HG03521 (cell line): ENCODE data around the gene TMC3.
"Not testable (repeated sequence)": the region's sequence is repeated elsewhere in the genome, so short reads cannot be mapped to it uniquely, and the experiment has no call there.

ENCODE experiments used
- ATAC-seq: cut with Tn5 transposase; IDR thresholded peaks from one replicate; pipeline ENCODE4 v1.9.1; 2021; ENCODE audit warnings: mild to moderate bottlenecking, moderate library complexity; ENCODE audit not compliant: unreplicated experiment

TMC3 gene

DNA sequence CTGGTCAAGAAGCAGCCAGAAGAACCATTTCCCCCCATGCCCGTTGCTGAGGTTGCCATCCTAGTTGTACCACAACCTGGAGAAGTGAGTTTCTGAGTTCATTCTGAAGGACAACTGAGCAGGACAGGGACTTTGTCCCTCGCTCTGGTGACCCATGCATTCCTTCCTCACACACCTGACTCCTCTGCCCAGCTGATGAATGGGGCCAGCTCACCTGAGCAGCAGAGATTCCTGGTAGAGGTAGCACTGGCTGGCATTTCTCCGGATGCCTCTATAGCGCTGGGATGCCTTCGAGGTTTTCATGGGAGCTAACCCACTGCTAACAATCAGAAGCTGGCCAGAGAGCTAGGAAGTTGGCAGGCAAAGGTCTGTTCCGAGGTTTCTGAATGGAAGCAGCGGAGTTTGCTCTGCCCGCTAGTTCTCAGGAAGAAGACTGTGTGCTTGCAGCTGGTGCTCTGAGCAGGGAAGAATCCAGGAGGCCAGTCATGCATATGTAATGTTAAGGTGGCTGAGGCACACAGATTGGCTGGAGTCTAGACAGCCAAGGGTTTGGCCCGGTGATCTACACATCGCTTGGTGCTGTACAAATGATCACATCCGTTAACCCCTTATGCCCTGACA lies at the start of gene TMC3:
TSS of gene TMC3 (minus strand) at position 439 of the 621 bp plus-strand sequence. CDS start at position 303, 136 bp downstream.
- no peak for ATAC-seq

DNA sequence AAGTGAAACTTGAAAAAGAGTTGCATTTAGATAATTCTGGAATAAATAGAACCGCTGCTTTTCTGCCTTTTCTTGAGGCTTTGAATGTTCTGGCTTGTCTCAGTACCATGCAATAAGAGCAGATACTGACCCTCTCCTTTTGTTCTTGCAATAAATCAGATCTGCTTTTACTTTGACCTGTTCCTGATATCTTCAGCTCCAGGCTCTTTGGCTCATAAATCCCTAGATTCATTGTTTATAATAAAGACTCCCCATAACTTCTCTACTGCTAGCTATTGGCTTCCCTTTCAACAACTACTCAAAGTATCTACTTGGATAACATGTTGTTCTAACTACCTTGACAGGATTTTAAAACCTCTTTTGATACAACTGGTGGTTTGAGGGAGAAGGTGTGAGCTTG lies 47.4 kb upstream of the TMC3 start:
- ATAC-seq = no peak

DNA sequence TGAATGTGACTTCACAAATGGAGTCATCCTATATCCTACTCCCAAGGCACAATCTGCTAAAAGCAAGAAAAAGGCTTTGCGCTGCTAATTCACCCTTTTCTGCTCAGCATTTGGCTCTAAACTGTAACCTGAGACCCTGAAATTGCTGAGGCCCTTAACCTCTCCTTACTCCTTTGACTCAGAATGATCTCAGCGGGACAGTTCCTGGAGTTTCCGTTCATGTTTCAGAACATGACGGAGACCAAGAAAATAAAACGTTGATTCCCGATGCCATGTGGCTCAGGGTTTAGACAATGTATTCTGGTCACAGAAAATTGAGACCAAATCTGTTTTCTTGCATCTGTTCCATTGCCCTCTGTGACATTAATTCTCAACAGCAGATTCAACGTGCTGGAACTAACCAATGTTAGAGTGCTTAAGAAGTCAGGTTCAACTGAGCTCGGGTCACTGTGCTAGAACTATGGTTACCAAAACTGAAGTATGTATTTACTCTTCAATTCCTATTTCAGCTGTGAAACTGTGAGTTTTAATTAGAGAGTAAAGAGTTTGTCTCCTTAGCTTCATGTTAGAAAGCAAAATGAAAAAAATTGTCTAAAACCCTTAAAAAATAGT lies 45.4 kb upstream of the TMC3 start:
- no peak for ATAC-seq

DNA sequence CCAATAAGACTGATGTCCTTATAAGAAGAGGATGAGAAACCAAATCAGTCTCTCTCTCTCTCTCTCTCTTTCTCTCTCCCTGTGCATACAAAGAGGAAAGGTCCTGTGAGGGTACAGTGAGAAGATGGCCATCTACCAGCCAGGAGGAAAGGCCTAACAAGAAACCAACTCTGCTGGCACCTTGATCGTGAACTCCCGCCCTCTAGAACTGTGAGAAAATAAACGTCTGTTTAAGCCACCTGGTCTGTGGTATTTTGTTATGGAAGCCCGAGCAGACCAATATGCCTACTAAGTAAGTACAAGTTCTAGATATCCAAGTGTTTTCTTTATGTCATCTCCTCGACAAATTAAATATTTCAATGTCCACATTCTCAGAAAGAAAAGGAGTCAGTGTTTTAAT lies 44.9 kb upstream of the TMC3 start:
- no peak for ATAC-seq

DNA sequence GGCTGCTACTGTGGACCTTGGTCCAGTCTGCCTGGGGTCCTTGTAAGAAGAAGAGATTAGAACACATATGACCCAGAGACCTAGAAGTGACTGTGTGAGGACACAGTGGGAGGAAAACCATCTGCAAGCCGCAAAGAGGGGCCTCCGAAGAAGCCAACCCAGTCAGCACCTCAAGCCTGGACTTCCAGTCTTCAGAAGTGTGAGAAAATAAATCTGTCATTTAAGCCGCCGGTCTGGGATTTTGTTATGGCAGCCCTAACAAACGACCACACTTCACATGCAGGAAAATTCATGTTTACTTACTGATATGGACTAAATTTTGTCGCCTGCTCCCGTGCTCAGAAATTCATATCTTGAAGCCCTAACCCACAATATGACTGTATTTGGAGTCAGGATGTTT lies 44.4 kb upstream of the TMC3 start:
- ATAC-seq = no peak

DNA sequence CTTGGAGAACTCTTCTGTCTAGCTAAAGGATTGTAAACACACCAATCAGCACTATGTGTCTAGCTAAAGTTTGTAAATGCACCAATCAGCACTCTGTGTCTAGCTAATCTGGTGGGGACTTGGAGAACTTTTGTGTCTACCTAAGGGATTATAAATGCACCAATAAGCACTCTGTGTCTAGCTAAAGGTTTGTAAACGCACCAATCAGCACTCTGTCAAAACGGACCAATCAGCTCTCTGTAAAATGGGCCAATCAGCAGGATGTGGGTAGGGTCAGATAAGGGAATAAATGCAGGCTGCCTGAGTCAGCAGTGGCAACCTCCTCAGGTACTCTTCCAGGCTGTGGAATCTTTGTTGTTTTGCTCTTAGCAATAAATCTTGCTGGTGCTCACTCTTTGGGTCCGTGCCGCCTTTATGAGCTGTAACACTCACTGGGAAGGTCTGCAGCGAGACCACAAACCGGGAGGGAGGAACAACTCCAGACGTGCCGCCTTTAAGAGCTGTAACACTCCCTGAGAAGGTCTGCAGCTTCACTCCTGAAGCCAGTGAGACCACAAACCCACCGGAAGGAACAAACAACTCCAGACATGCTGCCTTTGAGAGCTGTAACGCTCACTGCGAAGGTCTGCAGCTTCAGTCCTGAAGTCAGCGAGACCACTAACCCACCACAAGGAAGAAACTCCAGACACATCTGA lies 40.4 kb upstream of the TMC3 start:
- not testable (repeated sequence) for ATAC-seq

DNA sequence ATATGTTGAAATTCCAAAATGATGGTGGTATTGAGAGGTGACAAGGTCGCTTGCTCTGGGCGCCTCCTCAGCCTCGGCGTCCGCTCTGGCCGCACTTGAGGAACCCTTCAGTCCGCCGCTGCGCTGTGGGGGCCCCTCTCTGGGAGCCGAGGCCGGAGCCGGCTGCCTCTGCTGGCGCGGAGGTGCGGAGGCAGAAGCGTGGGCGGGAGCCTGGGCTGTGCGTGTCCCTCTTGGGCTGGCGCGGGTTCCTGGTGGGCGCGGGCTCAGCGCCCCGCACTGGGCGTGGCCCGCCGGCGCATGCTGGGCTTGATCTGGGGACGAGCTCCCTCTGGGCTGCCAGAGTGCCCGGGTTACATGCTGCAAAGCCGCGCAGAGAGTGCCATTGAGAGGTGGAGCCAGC lies 39.8 kb upstream of the TMC3 start:
- no peak for ATAC-seq

DNA sequence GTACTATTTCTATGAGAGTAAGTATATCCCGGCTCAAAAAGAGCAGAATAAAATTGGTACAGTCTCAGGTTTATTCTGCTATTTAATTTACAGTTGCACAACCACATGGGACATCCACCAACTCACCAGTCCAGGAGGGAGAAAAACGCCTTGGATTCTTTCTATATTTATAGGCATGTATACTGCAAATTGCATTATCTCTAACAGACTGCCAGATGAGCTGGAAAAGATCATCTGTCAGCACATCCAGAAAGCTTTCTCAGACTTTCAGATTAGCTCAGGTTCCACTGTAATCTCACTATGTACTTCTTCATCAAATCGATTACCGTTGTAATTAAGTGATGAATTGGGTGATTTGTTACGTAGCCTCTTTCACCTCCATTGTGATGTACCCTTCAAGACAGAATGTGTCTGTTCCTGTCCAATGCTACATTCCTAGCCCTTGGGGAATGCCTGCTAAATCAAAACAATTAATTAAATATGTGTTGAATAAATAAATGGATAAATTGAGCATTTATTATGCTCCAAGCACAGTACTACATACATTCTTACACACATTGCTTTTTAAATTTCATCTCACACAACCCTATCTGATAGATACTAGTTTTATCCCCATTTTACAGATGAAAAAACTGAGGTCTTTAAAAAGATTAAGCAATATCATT lies 38.1 kb upstream of the TMC3 start:
- ATAC-seq = no peak

DNA sequence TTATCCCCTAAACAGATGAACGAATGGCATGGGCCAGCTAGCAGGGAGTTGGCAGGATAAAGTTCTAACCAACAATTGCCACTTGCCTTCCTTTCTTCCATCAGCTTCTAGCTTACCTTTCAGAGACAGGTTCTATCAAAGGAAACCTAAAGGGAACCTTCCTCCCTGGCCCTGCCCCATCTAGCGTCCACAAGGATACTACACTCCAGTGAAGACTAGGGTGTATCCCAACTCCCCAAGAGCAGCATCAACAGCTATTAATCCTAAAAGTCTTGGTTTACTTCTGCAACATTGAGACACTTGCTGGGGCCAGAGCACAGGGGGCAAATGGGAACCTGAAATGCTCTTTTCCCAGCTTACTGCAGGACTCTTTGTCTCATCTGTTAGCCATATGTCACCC lies 37.0 kb upstream of the TMC3 start:
- no peak for ATAC-seq

DNA sequence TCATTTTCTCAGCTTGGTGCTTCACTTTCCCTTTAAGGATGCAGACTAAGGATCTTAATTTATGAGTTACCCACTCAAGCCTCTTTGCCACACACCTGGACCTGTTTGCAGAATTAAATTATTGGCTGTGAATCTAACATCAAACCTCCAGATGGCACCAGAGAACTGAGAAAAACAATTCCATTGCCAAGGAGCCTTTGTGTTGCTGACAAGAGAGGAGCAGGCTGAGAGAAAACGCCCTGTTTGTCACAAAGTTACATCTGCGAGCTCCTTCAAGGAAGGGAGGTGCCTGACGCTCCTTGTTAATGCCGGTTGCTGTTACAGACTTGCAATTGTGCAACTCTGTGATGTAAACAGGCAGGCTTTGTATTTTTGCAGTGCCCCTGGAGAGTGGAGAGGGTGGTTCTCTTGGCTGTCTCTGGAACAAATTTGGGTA lies 36.3 kb upstream of the TMC3 start:
- ATAC-seq = no peak

DNA sequence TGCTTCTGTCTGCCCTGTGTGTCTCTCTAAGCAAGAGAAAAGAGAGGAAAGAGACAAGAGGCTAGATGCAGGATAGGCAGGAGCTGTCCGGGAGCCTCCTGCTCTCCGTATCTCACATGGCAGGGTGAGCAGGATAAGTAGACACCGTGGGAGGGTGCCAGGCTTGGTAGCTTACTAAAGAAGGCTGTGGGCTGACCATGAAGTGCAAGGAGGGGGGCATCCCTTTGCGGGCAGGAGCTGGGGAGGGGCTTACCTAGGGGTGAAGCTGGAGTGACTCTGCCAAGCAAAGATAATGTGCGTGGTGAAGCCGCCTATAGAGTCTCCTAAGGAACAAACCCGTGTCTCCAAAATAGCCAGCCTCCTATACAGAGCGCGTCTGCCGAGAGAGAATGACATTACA lies 33.7 kb upstream of the TMC3 start:
- ATAC-seq = no peak

DNA sequence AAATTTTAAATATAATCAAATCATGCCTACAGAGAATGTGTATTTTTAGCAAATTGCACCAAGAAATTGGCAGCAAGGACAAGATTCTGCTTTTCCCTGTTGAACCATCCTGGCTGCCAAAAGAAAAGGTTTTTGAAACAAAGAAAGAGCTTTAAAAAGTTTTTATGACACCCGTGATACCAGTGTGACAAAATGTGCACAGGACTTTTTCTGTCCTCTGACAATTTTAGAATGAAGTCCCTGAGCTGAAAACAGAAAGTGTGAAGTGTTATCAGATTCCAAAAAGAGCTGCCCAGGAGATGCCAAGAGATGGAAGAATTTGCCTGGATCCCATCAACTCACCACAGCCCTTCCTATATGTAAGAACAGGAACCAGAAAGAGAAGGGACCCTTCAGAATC lies 33.2 kb upstream of the TMC3 start:
- no peak for ATAC-seq

DNA sequence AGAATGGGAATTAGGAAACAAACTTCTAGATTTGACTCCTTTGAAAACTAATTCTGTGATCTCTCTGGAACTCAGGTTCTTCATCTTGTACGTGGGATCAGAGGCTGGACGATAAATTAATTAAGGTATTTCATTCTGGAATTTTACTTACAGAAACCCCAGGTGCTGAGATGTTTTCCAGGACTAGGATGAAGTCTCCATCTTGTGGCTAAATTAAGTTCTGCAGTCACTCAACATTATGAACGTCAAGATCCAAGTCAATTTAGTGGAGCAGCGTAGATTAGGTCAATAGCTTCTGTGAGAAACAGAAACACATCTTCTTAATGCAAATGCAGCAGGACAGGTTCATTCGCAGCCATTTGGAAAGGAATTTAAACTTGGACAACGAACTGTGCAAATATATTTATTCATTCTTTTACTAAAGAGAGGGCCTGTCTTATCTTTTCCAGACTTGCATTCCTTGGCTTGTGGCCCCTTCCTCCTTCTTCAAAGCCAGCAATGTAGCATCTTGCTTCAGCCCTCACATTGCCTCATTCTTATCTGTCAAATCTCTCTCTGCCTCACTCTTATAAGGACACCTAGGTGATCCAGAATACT lies 26.7 kb upstream of the TMC3 start:
- no peak for ATAC-seq

DNA sequence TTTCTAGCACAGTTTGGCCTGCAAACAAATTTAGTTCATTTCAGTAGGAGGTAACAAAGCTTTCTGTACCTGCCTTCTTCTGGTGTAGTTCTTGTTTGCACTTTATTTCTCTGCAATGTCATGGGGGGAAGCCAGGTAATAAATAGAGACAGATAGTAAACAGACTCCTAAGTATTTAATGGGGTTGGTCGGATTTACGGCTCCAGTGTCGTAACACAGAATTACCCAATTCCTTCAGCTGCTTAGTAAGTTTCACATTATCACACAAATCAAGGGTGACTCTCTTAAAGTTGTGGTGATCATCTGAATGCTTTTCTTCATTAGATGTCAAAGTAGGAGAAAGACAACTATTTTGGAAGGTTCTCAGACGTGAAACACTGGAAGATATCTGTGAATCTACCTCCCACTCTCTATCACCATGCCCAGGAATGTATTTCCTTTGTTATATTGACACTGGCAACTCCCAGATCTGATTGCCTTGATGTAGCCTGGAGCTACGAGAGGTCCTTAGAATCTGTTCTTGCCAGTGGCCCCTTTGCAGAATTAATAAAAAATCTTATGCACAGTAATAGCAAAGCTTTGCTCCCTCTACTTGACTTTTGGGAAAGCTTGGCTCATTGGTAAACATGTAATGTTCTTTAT lies 25.0 kb upstream of the TMC3 start:
- ATAC-seq = no peak

DNA sequence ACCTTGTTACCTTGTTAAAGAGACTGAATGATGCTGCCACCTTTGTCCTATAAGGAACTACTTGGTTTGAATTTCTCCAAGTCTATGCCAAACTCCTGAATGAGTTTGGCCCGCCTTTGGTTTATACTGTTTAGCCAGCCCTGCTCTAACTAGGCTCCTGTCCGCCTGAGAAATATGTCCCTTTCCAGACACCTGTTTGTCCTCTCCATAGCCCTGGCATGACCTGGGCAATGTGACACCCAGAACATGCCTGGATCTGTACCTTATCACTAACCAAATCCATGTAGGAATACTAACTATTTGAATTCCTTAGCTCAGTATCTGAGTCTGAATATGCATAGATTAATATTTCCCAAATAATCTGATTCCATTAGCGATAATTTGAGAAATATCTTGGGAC lies 24.4 kb upstream of the TMC3 start:
- ATAC-seq = no peak

DNA sequence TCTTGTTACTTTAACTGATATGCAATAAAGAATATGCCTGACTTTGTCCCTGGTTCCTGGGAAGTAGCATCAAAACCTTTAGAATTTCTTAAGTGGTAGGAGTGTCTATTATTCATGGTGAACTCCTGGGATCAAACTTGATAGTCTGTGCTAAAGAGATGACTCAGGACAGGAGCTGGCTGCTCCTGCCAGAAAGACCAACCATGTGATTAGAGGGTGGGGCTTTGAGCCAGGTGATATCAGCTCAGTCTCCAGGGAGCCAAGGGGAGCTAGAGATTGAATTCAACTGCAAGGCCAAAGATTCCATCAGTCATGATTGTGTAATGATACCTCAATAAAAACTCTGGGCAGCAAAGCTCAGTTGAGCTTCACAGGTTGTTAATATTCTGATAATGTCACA lies 20.6 kb upstream of the TMC3 start:
- no peak for ATAC-seq

DNA sequence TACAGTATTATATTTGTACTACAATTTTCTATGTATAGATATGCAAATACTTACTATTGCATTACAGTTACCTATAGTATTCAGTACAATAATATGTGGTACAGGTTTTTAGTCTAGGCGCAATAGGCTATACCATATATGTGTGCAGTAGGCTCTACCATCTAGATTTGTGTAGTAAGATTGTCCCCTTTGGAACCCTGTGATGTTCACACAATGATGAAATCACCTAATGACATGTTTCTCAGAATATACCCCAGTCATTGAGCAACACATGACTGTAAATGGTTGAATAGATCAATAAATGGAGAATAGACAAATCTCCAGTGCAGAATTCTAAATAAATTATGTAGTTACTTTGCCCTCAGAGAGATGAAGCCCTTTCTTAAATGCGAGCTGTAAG lies 17.6 kb upstream of the TMC3 start:
- no peak for ATAC-seq

DNA sequence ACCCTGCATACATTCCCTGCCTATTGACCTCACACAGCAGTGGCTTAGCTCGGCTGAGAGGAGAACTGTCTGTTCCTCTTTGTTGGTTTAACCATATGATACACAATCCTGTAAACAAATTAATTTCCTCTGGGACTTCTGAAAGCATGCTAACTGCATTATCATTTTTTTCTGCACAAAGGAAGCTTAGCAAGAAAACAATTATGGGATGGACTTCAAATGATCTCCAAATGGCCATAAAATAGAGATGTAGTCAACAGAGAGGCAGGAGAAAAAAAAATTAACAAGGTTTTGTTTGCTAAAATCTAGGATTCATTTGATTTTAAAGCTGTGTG lies 14.4 kb upstream of the TMC3 start:
- ATAC-seq = no peak

DNA sequence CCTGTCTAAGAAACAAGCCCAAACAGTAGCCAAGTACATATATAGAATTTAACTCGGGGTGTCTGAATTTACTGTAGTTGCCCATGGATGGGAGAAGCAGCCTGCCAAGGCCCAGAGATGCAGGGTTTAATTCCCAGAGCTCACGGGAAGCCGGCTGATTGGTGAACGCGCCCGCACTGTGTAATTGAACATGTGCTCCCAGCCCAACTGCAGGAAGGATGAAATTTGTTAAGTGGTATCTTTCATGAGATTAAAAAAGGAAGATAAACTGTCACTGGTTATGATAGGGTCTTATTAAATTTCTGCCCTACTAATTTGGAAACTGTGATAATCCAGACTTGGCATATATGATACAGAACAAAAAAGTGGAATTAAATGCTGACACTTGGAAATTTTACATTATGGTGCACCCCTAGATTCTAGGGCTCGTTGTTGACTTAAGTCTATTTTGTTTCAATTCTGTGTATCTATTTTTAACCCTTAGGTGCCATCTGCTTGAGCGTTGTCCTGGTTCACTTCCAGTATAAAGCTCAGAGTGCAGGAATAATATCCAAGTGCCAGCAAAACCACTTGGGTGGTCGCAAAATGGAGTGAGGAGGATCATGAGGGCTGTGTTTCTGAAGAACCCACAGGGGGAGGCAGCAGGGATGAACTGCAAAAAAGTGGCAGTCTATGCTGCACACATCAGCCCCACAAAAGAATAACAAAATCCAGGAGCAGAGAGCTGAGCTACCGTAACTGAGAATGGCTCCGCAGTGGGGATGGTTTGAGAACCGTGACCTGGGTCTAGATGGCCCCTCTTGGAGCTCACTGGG lies 13.8 kb upstream of the TMC3 start:
- no peak for ATAC-seq

DNA sequence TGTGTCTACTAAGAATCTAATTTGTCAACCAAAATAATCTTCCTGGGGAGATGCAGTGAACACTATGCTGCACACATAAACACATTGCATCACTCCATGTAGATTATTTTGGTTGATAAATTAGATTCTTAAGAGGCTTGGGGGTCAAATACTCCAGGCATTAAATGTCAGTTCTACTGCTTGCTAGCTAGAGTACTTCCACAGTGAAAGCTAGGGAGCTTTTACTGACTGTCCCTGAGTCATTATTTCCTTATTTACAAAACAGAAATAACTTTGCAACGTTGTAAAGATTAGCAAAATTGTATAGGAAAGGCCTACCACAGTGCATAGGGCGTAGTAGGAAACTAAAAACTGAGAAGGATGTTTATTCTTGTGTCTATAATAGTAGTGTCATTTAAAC lies 12.9 kb upstream of the TMC3 start:
- no peak for ATAC-seq
